ENCODE results near the gene CCDC14. TPM values are rescaled to one million over a fixed set of nuclear protein-coding genes. Genes with fewer than 3 reads are reported as not detected.
"Not testable (repeated sequence)": the region's sequence is repeated elsewhere in the genome, so short reads cannot be mapped to it uniquely, and the experiment has no call there.

CCDC14 gene
- total RNA-seq, 1 donor from 2014 or later: 43.1 TPM

- H3K27ac Mint-ChIP-seq: no peak overlapping the region
- intact Hi-C loops (cut with micrococcal nuclease): no loop called here
- H3K27me3 Mint-ChIP-seq: peaks cover 2% of the 10 kb centered on the region
These were observed 51.2 kb downstream of the CCDC14 start for GRCh38 chr3:123909785-123910184.

GRCh38 chr3:123907720-123908119, 53.3 kb downstream of the CCDC14 start:
- peaks cover 4% of the 10 kb centered on the region for H3K27me3 Mint-ChIP-seq
- H3K4me3 Mint-ChIP-seq: no peak overlapping the region
- no peaks in the 10 kb centered on the region for H3K9me3 Mint-ChIP-seq
- no peaks in the 10 kb centered on the region for H3K36me3 Mint-ChIP-seq (ENCODE audit: low read depth)
- H3K4me1 Mint-ChIP-seq: no peaks in the 10 kb centered on the region
- intact Hi-C loops (cut with micrococcal nuclease): no loop called here
- DNase-seq: no peak
- no peak overlapping the region for H3K27ac Mint-ChIP-seq

More at GRCh38 chr3:123909785-123910184, 51.2 kb downstream of the CCDC14 start:
- H3K36me3 Mint-ChIP-seq (ENCODE audit: low read depth): no peaks in the 10 kb centered on the region
- no peak overlapping the region for H3K4me3 Mint-ChIP-seq
- no peak for DNase-seq
- H3K9me3 Mint-ChIP-seq: no peaks in the 10 kb centered on the region
- H3K4me1 Mint-ChIP-seq: no peaks in the 10 kb centered on the region

- no peaks in the 10 kb centered on the region for H3K4me1 Mint-ChIP-seq
- intact Hi-C loops (cut with micrococcal nuclease): no loop called here
- no peaks in the 10 kb centered on the region for H3K9me3 Mint-ChIP-seq
- peaks cover 23% of the 10 kb centered on the region for H3K27me3 Mint-ChIP-seq
- H3K27ac Mint-ChIP-seq: no peak overlapping the region
- no peaks in the 10 kb centered on the region for H3K36me3 Mint-ChIP-seq (ENCODE audit: low read depth)
- no peak overlapping the region for H3K4me3 Mint-ChIP-seq
- DNase-seq: no peak
These were observed 61.6 kb downstream of the CCDC14 start for GRCh38 chr3:123899300-123899865.

- no peak overlapping the region for H3K27ac Mint-ChIP-seq
- H3K9me3 Mint-ChIP-seq: peaks cover 12% of the 10 kb centered on the region
- intact Hi-C loops (cut with micrococcal nuclease): no loop called here
- DNase-seq: no peak
- H3K27me3 Mint-ChIP-seq: peaks cover 12% of the 10 kb centered on the region
- H3K4me1 Mint-ChIP-seq: no peaks in the 10 kb centered on the region
- no peaks in the 10 kb centered on the region for H3K36me3 Mint-ChIP-seq (ENCODE audit: low read depth)
- no peak overlapping the region for H3K4me3 Mint-ChIP-seq
These were observed 68.0 kb downstream of the CCDC14 start for GRCh38 chr3:123893012-123893411.

GRCh38 chr3:123892195-123892594, 68.8 kb downstream of the CCDC14 start:
- Mint-ChIP-seq H3K4me1 (no peaks in the 10 kb centered on the region), H3K27me3 (peaks cover 13% of the 10 kb centered on the region), H3K9me3 (peaks cover 12% of the 10 kb centered on the region), H3K4me3 (no peak overlapping the region), H3K36me3 (ENCODE audit: low read depth) (no peaks in the 10 kb centered on the region), H3K27ac (no peak overlapping the region)
- DNase-seq: no peak
- intact Hi-C loops (cut with micrococcal nuclease): no loop called here

- H3K27ac Mint-ChIP-seq; intact Hi-C loops (cut with micrococcal nuclease); H3K4me1 Mint-ChIP-seq; H3K4me3 Mint-ChIP-seq; H3K36me3 Mint-ChIP-seq (ENCODE audit: low read depth): not testable (repeated sequence)
- peaks cover 21% of the 10 kb centered on the region for H3K27me3 Mint-ChIP-seq
- peaks cover 12% of the 10 kb centered on the region for H3K9me3 Mint-ChIP-seq
- peak; percentile 18 for DNase-seq
These were observed 70.0 kb downstream of the CCDC14 start for GRCh38 chr3:123890991-123891390.

- Mint-ChIP-seq H3K27me3 (peaks cover 27% of the 10 kb centered on the region), H3K9me3 (peaks cover 12% of the 10 kb centered on the region)
- H3K27ac Mint-ChIP-seq; H3K4me1 Mint-ChIP-seq; H3K4me3 Mint-ChIP-seq; intact Hi-C loops (cut with micrococcal nuclease); DNase-seq; H3K36me3 Mint-ChIP-seq (ENCODE audit: low read depth): not testable (repeated sequence)
These were observed 70.9 kb downstream of the CCDC14 start for GRCh38 chr3:123890162-123890561.

- Mint-ChIP-seq H3K27me3 (peaks cover 58% of the 10 kb centered on the region), H3K9me3 (no peaks in the 10 kb centered on the region), H3K4me3 (no peak overlapping the region), H3K4me1 (peaks cover 16% of the 10 kb centered on the region), H3K36me3 (ENCODE audit: low read depth) (no peaks in the 10 kb centered on the region), H3K27ac (no peak overlapping the region)
- intact Hi-C loops (cut with micrococcal nuclease): loop anchor here (5.0 kb wide), 1 partner anchor 298 kb away; the partner anchor contains the start of gene HACD2
- no peak for DNase-seq
These were observed 76.0 kb downstream of the CCDC14 start for GRCh38 chr3:123884993-123885392.

- DNase-seq: peak; percentile 87
- H3K36me3 Mint-ChIP-seq (ENCODE audit: low read depth): no peaks in the 10 kb centered on the region
- H3K9me3 Mint-ChIP-seq: no peaks in the 10 kb centered on the region
- intact Hi-C loops (cut with micrococcal nuclease): loop anchor here (5.0 kb wide), 1 partner anchor 297 kb away; the partner anchor contains the start of gene HACD2
- no peak within 1 kb of the TSS for H3K27ac Mint-ChIP-seq
- peaks cover 58% of the 10 kb centered on the region for H3K27me3 Mint-ChIP-seq
- H3K4me1 Mint-ChIP-seq: peaks cover 16% of the 10 kb centered on the region
- H3K4me3 Mint-ChIP-seq: peak within 1 kb of the TSS; percentile 83
These were observed 76.7 kb downstream of the CCDC14 start, which contains the start of gene MYLK for GRCh38 chr3:123884203-123884831. TSS of gene MYLK (minus strand) at chr3:123884332. CDS start at chr3:123793841, 90,491 bp downstream.

GRCh38 chr3:123883701-123884202, 77.3 kb downstream of the CCDC14 start:
- Mint-ChIP-seq H3K4me1 (peaks cover 16% of the 10 kb centered on the region), H3K9me3 (no peaks in the 10 kb centered on the region), H3K36me3 (ENCODE audit: low read depth) (no peaks in the 10 kb centered on the region), H3K27me3 (peaks cover 56% of the 10 kb centered on the region), H3K4me3 (peak overlapping the region; percentile 54), H3K27ac (no peak overlapping the region)
- intact Hi-C loops (cut with micrococcal nuclease): loop anchor here (1.0 to 5.0 kb wide), 2 partner anchors 78 to 296 kb away; partner anchors contain the start of genes CCDC14 and HACD2
- no peak for DNase-seq

GRCh38 chr3:123883111-123883510, 77.9 kb downstream of the CCDC14 start:
- peaks cover 51% of the 10 kb centered on the region for H3K27me3 Mint-ChIP-seq
- peak; percentile 53 for DNase-seq
- no peak overlapping the region for H3K27ac Mint-ChIP-seq
- H3K4me3 Mint-ChIP-seq: peak overlapping the region; percentile 54
- no peaks in the 10 kb centered on the region for H3K9me3 Mint-ChIP-seq
- no peaks in the 10 kb centered on the region for H3K36me3 Mint-ChIP-seq (ENCODE audit: low read depth)
- intact Hi-C loops (cut with micrococcal nuclease): loop anchor here (1.0 to 5.0 kb wide), 2 partner anchors 78 to 296 kb away; partner anchors contain the start of genes CCDC14 and HACD2
- peaks cover 16% of the 10 kb centered on the region for H3K4me1 Mint-ChIP-seq

- Mint-ChIP-seq H3K27me3 (peaks cover 48% of the 10 kb centered on the region), H3K9me3 (no peaks in the 10 kb centered on the region), H3K4me1 (peaks cover 16% of the 10 kb centered on the region), H3K27ac (no peak overlapping the region), H3K4me3 (no peak overlapping the region), H3K36me3 (ENCODE audit: low read depth) (no peaks in the 10 kb centered on the region)
- DNase-seq: peak; percentile 48
- intact Hi-C loops (cut with micrococcal nuclease): loop anchor here (5.0 kb wide), 1 partner anchor 294 kb away; the partner anchor contains the start of gene HACD2
These were observed 79.3 kb downstream of the CCDC14 start for GRCh38 chr3:123881771-123882170.

GRCh38 chr3:123880998-123881561, 79.9 kb downstream of the CCDC14 start:
- Mint-ChIP-seq H3K27me3 (peaks cover 47% of the 10 kb centered on the region), H3K9me3 (no peaks in the 10 kb centered on the region), H3K36me3 (ENCODE audit: low read depth) (no peaks in the 10 kb centered on the region), H3K27ac (no peak overlapping the region), H3K4me3 (no peak overlapping the region), H3K4me1 (peaks cover 16% of the 10 kb centered on the region)
- intact Hi-C loops (cut with micrococcal nuclease): loop anchor here (5.0 kb wide), 1 partner anchor 294 kb away; the partner anchor contains the start of gene HACD2
- DNase-seq: peak; percentile 52

- Mint-ChIP-seq H3K4me3 (no peak overlapping the region), H3K27ac (no peak overlapping the region), H3K36me3 (ENCODE audit: low read depth) (no peaks in the 10 kb centered on the region), H3K4me1 (peaks cover 9% of the 10 kb centered on the region), H3K9me3 (no peaks in the 10 kb centered on the region), H3K27me3 (peaks cover 45% of the 10 kb centered on the region)
- DNase-seq: peak; percentile 41
- intact Hi-C loops (cut with micrococcal nuclease): no loop called here
These were observed 82.2 kb downstream of the CCDC14 start for GRCh38 chr3:123878807-123879206.
